Midbrain (tissue), 1 donor: ENCODE results near the gene KLF5.

Experiments used
- DNase-seq: peaks from one replicate; lab custom pipeline; 2025; lab: John Stamatoyannopoulos, UW

The KLF5 gene

DNA sequence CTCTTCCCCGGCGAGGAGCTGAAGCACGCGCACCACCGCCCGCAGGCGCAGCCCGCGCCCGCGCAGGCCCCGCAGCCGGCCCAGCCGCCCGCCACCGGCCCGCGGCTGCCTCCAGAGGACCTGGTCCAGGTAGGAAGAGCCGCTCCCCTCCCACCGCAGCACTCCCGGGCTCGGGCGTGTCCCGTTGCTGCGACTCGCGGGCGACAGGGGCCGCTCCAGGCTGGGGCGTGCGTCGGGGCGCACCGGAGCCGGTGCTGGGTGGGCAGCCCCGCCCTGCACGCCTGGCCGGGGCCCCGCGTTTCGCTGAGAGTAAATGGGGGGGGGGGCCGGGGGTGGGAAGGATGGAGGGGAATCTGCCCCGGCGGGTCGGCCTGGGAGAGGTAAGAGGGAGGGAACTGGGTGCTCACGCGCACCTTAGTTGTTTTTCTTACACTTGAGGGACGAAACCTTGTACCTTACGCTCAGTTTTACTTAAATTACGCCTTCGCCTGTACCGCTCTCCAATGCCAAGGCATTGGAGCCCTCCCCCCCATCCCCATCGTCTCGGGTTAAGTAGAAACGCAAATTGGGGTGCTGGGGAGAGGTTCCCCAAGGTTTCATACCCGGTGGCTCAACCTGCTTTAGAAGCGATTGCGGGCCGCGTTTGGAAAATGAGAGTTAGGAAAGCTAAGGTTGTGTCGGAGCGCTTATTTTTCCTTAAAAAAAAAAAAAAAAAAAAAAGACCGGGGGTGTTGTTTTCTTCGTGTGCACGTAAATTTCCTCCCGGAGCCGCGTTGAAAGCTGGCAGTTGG, 850 bp downstream of the KLF5 start:
- no peak for DNase-seq

GRCh38 chr13:73060251-73061160, 1.7 kb downstream of the KLF5 start:
- DNase-seq: no peak

DNA sequence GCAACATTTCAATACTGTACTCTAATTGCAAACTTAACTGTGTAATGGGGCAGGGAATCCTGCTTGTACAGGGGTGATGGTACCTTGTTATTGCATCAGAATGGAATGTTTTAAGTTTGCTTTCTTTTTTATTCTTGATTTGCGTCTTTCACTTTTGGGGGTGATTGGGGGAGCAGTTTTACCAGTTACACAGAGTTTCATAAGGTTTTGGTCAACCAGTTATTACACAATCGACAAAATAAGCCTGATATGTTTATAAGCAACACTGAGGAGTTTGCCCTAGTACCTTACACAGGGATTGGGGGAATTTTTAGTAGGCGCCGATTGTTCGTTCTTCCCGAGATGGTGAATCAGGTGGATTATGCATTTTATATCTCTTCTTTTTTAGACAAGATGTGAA, 2.7 kb downstream of the KLF5 start:
- DNase-seq: no peak

DNA sequence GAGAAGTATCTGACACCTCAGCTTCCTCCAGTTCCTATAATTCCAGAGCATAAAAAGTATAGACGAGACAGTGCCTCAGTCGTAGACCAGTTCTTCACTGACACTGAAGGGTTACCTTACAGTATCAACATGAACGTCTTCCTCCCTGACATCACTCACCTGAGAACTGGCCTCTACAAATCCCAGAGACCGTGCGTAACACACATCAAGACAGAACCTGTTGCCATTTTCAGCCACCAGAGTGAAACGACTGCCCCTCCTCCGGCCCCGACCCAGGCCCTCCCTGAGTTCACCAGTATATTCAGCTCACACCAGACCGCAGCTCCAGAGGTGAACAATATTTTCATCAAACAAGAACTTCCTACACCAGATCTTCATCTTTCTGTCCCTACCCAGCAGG, 3.1 kb downstream of the KLF5 start:
- DNase-seq: no peak

GRCh38 chr13:73062468-73062867, 3.7 kb downstream of the KLF5 start:
- DNase-seq: no peak

DNA sequence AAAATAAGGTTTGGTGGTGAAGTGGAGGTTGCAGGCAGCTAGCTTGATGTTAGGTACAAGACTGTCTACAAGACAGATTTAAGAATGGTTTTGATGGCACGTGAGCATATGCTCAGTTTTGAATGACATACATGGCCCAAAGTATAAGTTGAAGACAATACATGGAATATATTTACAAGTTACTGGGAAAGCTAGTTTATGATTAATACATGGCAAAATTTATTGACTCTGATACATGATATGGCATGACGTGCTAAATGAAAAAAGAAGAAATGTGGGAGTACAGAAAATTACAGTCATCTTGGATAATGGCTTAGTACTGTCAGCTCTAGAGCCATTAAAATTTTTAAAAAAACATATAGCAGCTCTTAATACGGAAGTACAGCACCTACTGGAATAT, 4.4 kb downstream of the KLF5 start:
- no peak for DNase-seq

DNA sequence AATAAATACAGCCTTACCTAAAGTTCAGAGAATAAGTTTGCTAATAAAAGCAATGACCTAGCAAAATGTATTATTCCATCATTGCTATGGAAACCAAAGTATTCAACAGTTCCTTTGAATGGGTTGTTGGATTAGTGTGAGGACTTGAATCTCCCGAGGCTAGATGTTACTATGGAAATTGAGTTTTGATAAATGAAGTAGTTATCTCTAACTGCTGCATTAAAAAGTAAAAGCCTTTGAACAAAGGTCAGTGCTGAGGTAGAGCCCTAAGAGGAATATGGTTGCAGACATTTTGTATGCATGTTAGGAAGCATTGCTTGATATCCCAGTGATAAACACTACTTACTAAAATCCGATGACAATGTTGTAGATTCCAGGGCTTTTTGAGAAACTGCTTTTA, 6.2 kb downstream of the KLF5 start:
- no peak for DNase-seq

DNA sequence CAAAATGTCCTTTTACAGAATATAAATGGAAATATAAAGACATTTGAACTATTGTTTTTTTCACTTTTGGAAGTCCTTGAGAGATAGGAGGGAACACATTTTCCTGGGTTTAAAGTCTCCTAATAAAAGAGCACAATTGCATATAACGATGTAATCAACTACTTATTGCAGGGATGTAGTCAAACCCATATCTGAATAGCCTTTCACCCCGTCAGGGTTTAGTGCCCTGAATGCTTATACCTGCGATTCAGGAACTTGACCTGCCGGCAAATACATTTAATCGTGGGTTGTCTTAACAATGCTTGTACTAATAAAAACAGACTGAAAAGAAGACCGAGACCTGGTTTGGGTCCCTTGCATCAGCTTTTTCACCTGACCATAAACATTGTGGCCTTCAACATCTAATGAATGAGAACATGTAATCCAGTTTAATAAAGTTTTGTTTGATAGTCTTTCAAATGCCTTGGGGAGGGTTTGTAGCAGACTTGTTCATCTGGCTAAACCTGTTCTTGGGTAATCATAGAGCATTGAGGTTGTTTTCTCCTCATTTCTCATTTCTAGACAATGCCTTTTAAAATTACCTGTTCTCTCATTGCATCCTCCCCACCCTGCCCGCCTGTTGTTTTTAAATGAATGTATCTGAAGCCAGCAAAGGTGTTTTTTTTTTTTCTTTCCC, 7.0 kb downstream of the KLF5 start:
- DNase-seq: no peak

DNA sequence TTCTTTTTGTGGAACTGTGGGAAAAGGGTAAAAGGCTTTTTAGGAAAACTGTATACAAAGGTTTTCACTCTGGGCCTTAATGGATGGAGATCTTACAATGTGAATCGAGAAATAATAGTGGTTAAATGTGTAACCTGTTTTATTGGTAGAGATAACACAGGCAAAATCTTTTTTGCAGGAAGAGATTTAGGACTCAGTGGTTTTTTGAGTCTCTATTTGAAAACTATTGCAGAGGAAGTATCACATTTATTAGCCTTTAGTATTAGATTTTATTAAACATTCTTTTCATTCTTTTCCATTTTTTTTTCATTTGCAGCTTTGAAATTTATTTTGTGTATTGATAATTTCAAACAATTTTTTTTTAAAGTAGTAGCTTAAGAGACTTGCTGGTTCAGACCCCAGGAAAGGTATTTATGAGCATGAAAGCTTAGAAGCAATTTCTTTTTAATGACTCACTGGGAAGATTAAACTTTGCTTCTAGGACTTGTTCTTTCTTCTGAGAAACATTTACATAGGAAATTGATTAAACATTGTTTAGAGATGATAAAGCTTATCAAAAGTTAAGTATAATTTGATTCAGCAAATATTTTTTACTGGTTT, 10.5 kb downstream of the KLF5 start:
- no peak for DNase-seq

DNA sequence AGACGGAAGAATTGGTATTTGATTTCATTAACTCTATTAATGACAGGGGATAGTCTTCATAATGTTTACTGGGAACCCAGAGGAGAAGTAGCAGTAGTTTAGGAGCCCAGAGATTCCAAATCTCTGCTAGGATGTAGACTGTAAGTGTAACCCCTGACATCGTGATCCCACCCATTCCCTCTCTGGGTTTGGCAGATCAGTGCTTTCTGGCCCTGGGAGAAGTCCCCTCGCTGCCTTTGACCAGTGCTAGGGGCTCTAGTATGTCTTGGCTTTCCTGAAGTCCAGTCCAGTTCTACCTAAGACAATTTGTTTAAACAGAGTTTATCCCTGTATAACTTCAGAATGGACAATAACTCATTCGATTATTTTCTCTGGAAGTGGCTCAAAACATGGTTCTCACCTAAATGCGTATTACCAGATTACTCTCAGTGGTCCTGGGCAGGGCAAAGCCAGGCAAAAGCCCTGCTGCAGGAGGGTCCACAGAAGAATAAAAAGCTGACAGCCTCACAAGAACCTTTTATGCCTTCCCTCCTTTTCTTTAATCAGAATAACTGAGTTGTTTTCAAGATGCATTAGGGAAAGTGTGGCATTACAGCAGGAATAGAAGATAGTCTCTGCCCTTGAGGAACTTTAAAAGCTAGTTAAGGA, 11.8 kb downstream of the KLF5 start:
- DNase-seq: no peak

DNA sequence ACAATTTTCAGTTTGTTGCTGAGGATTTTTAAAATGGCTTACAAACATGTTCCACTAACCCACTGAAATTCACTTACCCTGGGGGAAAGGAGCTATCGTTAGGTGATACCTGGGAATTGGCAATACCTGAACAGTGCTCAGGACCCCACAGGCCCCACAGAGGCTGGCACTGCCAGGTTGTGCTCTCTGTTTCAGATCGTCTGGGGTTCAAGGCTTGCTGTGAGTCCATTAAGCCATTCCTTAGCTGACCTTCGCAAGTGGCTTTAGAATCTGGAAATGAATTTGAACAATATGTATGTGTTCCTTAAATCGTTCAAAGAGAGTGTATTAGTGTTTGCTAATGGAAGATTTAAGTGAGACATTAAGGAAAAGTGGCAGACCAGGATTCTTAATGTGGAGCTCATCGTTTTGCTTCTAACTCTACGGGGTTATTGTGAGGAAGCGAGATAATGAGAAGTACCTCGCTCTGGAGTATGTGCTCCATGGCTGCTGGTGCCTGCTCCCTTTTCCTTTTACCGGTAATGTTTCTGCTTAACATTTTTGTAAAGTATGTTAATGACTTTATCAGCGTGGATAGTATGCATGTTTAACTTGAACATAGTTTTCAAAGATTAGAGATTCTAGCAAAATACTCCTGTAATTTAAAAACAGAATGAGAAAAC, 13.6 kb downstream of the KLF5 start:
- DNase-seq: no peak

DNA sequence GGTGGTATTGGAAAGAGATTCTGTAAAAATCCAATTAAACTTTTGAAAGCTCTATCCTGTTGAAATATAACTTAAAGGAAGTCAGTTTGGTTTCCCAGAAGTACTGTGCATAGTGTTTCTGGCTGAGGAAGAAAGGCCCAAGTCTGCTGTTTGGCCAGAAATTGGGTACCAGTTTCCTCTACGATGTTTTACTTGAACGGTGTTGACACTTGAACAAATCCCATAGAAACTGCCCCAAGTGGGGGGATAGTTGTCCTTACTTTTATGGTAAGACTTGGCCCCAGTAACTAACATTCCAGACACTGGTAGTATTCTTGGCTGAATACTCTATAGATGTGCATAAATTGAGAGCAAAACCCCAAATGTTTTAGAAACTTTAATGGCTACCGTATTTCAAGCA, 14.2 kb downstream of the KLF5 start:
- DNase-seq: no peak

DNA sequence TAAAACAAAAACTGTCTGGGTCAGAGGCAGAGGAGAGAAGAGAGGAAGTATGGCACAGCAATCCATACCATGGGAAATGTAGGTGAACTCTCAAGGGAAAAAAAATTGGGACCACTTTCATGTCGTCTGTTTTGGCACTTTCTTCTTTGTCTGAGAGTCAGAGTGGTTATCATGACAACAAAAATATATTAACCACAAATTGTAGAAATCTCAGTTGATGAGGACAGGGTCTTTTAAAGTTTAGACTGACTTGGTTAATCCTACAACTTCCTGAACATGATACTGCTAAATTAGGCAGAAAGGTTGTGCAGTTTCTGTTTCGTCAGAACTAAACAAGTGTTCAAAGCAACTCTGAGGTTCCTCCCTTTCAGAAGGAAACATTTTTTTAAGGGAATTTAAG, 15.2 kb downstream of the KLF5 start:
- no peak for DNase-seq

DNA sequence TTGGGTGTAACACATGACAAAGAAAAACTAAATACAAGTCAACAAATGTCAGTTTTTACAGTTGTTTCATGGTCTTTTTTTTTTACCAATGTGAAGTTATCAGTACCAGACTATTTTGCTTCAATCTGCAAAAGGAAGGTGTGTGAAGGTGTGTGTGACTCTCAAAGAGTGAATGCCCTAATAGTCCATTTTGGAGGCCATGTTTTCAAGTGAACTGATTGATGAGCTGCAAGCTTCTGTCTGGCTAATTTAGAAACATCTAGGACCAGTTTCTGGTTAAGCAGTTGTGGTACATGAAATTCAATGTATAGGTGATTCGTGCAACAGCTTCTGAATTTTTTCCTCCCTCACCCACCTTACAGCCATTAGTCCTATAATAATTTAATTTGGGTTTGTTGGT, 16.1 kb downstream of the KLF5 start:
- DNase-seq: no peak

DNA sequence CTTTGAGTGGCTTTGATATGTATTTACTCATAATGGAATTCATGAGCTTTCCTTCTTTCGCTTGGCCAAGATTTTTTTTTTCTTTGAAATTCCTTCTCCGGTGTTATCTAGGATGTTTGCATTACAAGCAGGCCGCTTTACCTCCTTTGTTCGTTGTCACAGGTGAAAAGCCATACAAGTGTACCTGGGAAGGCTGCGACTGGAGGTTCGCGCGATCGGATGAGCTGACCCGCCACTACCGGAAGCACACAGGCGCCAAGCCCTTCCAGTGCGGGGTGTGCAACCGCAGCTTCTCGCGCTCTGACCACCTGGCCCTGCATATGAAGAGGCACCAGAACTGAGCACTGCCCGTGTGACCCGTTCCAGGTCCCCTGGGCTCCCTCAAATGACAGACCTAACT, 16.7 kb downstream of the KLF5 start:
- no peak for DNase-seq

GRCh38 chr13:73075954-73076353, 17.1 kb downstream of the KLF5 start:
- no peak for DNase-seq

DNA sequence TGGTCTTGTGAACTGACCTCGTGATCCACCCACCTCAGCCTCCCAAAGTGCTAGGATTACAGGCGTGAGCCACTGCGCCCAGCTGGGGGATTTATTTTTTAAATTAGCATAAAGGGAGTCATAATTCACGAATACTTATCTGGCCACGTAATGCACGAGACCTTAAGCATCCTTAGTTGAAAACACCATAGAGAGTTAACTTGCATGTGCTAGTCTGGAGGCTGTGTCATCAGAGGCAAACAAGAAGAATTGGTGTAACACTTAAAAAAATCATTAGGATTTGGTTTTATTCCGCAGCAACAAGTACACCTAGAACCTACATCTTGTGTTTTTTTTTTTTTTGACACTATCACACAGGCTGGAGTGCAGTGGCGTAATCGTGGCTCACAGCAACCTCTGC, 19.1 kb downstream of the KLF5 start:
- no peak for DNase-seq

- DNase-seq: no peak
Observed at GRCh38 chr13:73079359-73079758, 20.6 kb downstream of the KLF5 start.

GRCh38 chr13:73081256-73081915, 22.6 kb downstream of the KLF5 start:
- DNase-seq: no peak

- DNase-seq: no peak
Observed at GRCh38 chr13:73082471-73082870, 23.7 kb downstream of the KLF5 start.

GRCh38 chr13:73082895-73083294, 24.1 kb downstream of the KLF5 start:
- no peak for DNase-seq
